GM18520 (cell line): ENCODE measurements around the gene FAM149B1.

Experiments
- ATAC-seq: cut with Tn5 transposase; IDR thresholded peaks from one replicate; pipeline ENCODE4 v1.9.1; 2021; ENCODE audit not compliant: unreplicated experiment

FAM149B1 gene

GRCh38 chr10:73174148-73174925, 6.4 kb downstream of the FAM149B1 start:
- ATAC-seq = no peak

GRCh38 chr10:73182568-73182967, 14.6 kb downstream of the FAM149B1 start:
- no peak for ATAC-seq

- ATAC-seq = no peak
Measured at GRCh38 chr10:73183667-73184281, 15.9 kb downstream of the FAM149B1 start.

- no peak for ATAC-seq
Measured at GRCh38 chr10:73186266-73186665, 18.3 kb downstream of the FAM149B1 start.

- no peak for ATAC-seq
Measured at GRCh38 chr10:73190188-73190587, 22.3 kb downstream of the FAM149B1 start.

GRCh38 chr10:73205081-73205480, 37.2 kb downstream of the FAM149B1 start:
- ATAC-seq = no peak

- ATAC-seq = no peak
Measured at GRCh38 chr10:73205890-73206289, 38.0 kb downstream of the FAM149B1 start.

- ATAC-seq = no peak
Measured at GRCh38 chr10:73206385-73206784, 38.5 kb downstream of the FAM149B1 start.

- ATAC-seq = no peak
Measured at GRCh38 chr10:73207883-73208282, 40.0 kb downstream of the FAM149B1 start.

- no peak for ATAC-seq
Measured at GRCh38 chr10:73209705-73210104, 41.8 kb downstream of the FAM149B1 start.

- ATAC-seq = no peak
Measured at GRCh38 chr10:73210395-73211105, 42.6 kb downstream of the FAM149B1 start.

- ATAC-seq = no peak
Measured at GRCh38 chr10:73211106-73211811, 43.3 kb downstream of the FAM149B1 start.

- no peak for ATAC-seq
Measured at GRCh38 chr10:73215749-73216148, 47.8 kb downstream of the FAM149B1 start.

- no peak for ATAC-seq
Measured at GRCh38 chr10:73217628-73218027, 49.7 kb downstream of the FAM149B1 start.

GRCh38 chr10:73218431-73219191, 50.7 kb downstream of the FAM149B1 start:
- no peak for ATAC-seq

GRCh38 chr10:73219384-73219783, 51.5 kb downstream of the FAM149B1 start:
- no peak for ATAC-seq

GRCh38 chr10:73220989-73221388, 53.1 kb downstream of the FAM149B1 start:
- no peak for ATAC-seq

- ATAC-seq = no peak
Measured at GRCh38 chr10:73225518-73225917, 57.6 kb downstream of the FAM149B1 start.

GRCh38 chr10:73226663-73227062, 58.7 kb downstream of the FAM149B1 start:
- no peak for ATAC-seq

GRCh38 chr10:73228247-73228646, 60.3 kb downstream of the FAM149B1 start:
- no peak for ATAC-seq

- ATAC-seq = no peak
Measured at GRCh38 chr10:73229567-73229966, 61.6 kb downstream of the FAM149B1 start.
